Measurements from ENCODE around the gene TCF7L2.

- TF ChIP-seq, protein P1, sequence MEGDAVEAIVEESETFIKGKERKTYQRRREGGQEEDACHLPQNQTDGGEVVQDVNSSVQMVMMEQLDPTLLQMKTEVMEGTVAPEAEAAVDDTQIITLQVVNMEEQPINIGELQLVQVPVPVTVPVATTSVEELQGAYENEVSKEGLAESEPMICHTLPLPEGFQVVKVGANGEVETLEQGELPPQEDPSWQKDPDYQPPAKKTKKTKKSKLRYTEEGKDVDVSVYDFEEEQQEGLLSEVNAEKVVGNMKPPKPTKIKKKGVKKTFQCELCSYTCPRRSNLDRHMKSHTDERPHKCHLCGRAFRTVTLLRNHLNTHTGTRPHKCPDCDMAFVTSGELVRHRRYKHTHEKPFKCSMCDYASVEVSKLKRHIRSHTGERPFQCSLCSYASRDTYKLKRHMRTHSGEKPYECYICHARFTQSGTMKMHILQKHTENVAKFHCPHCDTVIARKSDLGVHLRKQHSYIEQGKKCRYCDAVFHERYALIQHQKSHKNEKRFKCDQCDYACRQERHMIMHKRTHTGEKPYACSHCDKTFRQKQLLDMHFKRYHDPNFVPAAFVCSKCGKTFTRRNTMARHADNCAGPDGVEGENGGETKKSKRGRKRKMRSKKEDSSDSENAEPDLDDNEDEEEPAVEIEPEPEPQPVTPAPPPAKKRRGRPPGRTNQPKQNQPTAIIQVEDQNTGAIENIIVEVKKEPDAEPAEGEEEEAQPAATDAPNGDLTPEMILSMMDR (IDR thresholded peaks at IDR 0.05), result no peak
- no peak for TF ChIP-seq POLR2A (IDR thresholded peaks at IDR 0.05)
Observed at GRCh38 chr10:112996462-112996861, 46.4 kb downstream of the TCF7L2 start.

Data from adrenal gland (tissue), 5 donors.